Gastroesophageal sphincter (tissue), 4 donors: ENCODE measurements around the gene TSPAN19. TPM values are rescaled to one million over a fixed set of nuclear protein-coding genes. Genes with fewer than 3 reads are reported as not detected.

Source experiments
- ATAC-seq: fragments of 150-250 bp; one replicate; pipeline ENCODE4 v1.9.1; 2016; ENCODE audit warnings: mild to moderate bottlenecking, moderate library complexity
- H3K27ac ChIP-seq, 4 donors: fragments of 200-600 bp; sonication (generic) in 3 of 4; 1 replicate in 3 of 4; 2 replicates in 1 of 4; pipeline ENCODE4 v1.5.1; 2016 to 2019
- H3K27me3 ChIP-seq: fragments of 200-600 bp; sonication (generic); one replicate; pipeline ENCODE4 v1.5.1; 2019
- H3K36me3 ChIP-seq, 2 donors: fragments of 200-600 bp; sonication (generic); one replicate each; pipeline ENCODE4 v1.5.1; 2019; ENCODE audit warnings: control low read depth in 1 of 2
- H3K4me1 ChIP-seq, 3 donors: fragments of 200-600 bp; sonication (generic); 1 replicate in 2 of 3; 2 replicates in 1 of 3; pipeline ENCODE4 v1.5.1; 2016 to 2019; ENCODE audit warnings: control low read depth in 2 of 3
- H3K4me3 ChIP-seq, 2 donors: fragments of 200-600 bp; sonication (generic); one replicate each; pipeline ENCODE4 v1.5.1; 2019; ENCODE audit warnings: mild to moderate bottlenecking in 1 of 2, moderate library complexity in 1 of 2
- H3K9me3 ChIP-seq, 3 donors: fragments of 200-600 bp; sonication (generic); one replicate each; pipeline ENCODE4 v1.5.1; 2017 to 2019; ENCODE audit warnings: control low read depth in 2 of 3
- EP300 ChIP-seq: sonication (generic); formaldehyde crosslinking; IDR thresholded peaks from one replicate; pipeline ENCODE4 v1.6.1; 2017; ENCODE audit warnings: antibody characterized with exemption, mild to moderate bottlenecking
- POLR2A ChIP-seq, 2 donors: fragments of 450-650 bp; IDR thresholded peaks; one replicate each; pipeline ENCODE4 v1.6.1; 2017; ENCODE audit warnings: antibody characterized with exemption in 2 of 2, mild to moderate bottlenecking in 2 of 2, moderate library complexity in 1 of 2
- POLR2AphosphoS5 ChIP-seq: sonication (generic); formaldehyde crosslinking; IDR thresholded peaks from one replicate; pipeline ENCODE4 v1.6.1; 2017; ENCODE audit warnings: antibody characterized with exemption
- WGBS, 2 donors: methylation state at CpG; one replicate each; pipeline ENCODE4 v1.1.5; 2018; ENCODE audit warnings: low coverage in 1 of 2; 5-methylcytosine and 5-hydroxymethylcytosine counted together
- total RNA-seq, 4 donors: library from RNA; depleted of rRNA; stranded (reverse); fragments of >200 nt; gene quantifications; one replicate each; pipeline ENCODE4 v1.1.0, GENCODE V29; 2016
- TF ChIP-seq, protein P1 (sequence below), 4 experiments: fragments of 200-600 bp in 2 of 4; fragments of 450-650 bp in 2 of 4; sonication (generic) in 1 of 4; IDR thresholded peaks; one replicate each; pipeline ENCODE4 v1.5.1; 2017 to 2019; ENCODE audit warnings: antibody characterized with exemption in 4 of 4, mild to moderate bottlenecking in 2 of 4, moderate library complexity in 2 of 4

Gene TSPAN19
- total RNA-seq, 4 donors from 2014 or later: 0.10 TPM; not detected in 3

DNA sequence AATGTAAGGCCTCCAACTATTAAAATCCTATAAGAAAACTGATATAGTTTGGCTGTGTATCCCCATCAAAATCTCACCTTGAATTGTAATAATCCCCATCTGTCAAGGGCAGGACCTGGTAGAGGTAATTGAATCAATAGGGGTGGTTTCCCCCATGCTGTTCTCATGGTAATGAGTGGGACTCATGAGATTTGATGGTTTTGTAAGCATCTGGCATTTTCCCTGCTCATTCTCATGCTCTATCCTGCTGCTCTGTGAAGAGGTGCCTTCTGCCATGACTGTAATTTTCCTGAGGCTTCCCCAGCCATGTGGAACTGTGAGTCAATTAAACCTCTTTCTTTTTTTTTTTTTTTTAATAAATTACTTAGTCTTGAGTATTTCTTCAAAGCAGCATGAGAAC lies 31.9 kb downstream of the TSPAN19 start:
- Histone ChIP-seq H3K36me3 (no peaks in the 10 kb centered on the region), H3K27me3 (no peaks in the 10 kb centered on the region), H3K4me1 (no peaks in the 10 kb centered on the region), H3K27ac (no peak overlapping the region), H3K9me3 (no peaks in the 10 kb centered on the region), H3K4me3 (no peak overlapping the region)
- TF ChIP-seq EP300 (no peak), POLR2AphosphoS5 (no peak), POLR2A (IDR thresholded peaks at IDR 0.05) (no peak)
- TF ChIP-seq, protein P1, sequence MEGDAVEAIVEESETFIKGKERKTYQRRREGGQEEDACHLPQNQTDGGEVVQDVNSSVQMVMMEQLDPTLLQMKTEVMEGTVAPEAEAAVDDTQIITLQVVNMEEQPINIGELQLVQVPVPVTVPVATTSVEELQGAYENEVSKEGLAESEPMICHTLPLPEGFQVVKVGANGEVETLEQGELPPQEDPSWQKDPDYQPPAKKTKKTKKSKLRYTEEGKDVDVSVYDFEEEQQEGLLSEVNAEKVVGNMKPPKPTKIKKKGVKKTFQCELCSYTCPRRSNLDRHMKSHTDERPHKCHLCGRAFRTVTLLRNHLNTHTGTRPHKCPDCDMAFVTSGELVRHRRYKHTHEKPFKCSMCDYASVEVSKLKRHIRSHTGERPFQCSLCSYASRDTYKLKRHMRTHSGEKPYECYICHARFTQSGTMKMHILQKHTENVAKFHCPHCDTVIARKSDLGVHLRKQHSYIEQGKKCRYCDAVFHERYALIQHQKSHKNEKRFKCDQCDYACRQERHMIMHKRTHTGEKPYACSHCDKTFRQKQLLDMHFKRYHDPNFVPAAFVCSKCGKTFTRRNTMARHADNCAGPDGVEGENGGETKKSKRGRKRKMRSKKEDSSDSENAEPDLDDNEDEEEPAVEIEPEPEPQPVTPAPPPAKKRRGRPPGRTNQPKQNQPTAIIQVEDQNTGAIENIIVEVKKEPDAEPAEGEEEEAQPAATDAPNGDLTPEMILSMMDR (IDR thresholded peaks at IDR 0.05): no peak
- ATAC-seq: no peak

DNA sequence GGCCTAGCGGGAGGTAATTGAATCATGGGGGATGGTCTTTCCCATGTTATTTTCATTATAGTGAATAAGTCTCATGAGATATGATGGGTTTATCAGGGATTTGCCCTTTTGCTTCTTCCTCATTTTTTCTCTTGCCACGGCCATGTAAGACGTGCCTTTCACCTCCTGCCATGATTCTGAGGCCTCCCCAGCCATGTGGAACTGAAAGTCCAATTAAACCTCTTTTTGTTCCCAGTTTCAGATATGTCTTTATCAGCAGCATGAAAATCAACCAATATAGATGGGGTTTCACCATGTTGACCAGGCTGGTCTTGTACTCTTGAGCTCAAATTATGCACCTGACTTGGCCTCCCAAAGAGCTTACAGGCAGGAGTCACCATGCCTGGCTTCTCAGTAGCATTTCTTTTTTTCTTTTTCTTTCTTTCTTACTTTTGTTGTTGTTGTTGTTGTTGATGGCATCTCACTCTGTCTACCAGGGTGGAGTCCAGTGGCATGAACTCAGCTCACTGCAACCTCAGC lies 33.2 kb downstream of the TSPAN19 start:
- H3K9me3 ChIP-seq: no peaks in the 10 kb centered on the region
- ATAC-seq: no peak
- no peaks in the 10 kb centered on the region for H3K4me1 ChIP-seq
- no peak for TF ChIP-seq POLR2A (IDR thresholded peaks at IDR 0.05)
- TF ChIP-seq, protein P1 (IDR thresholded peaks at IDR 0.05): no peak
- TF ChIP-seq POLR2AphosphoS5: no peak
- no peak overlapping the region for H3K27ac ChIP-seq
- no peak overlapping the region for H3K4me3 ChIP-seq
- no peaks in the 10 kb centered on the region for H3K36me3 ChIP-seq
- WGBS, 2 donors: 68 to 72% methylated on average over 3 of the region's 3 CpGs
- no peaks in the 10 kb centered on the region for H3K27me3 ChIP-seq

DNA sequence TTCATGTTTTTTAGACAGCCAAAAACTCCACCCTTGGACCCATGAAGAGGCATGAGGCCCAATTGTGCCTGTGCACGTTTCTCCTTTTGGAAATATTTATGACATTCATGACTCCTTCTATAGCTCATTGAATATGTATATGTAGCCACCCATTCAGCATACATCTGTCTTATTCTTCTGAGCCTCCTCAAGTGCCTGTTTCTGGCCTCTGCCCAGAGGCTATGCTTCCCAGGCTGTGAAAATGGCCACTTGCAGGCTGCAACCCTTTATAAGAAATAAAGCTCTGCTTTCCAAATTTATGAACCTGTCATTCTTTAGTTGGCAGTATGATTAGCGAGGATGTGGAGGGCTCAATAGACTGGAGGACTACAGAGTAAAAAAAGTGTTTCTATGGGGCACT lies 35.3 kb downstream of the TSPAN19 start:
- no peaks in the 10 kb centered on the region for H3K27me3 ChIP-seq
- H3K4me3 ChIP-seq: no peak overlapping the region
- WGBS, 2 donors: 57 to 66% methylated on average over 1 to 2 of the region's 2 CpGs
- H3K36me3 ChIP-seq: no peaks in the 10 kb centered on the region
- no peaks in the 10 kb centered on the region for H3K9me3 ChIP-seq
- H3K4me1 ChIP-seq: no peaks in the 10 kb centered on the region
- TF ChIP-seq, protein P1 (IDR thresholded peaks at IDR 0.05): no peak
- no peak for TF ChIP-seq EP300
- TF ChIP-seq POLR2A (IDR thresholded peaks at IDR 0.05): no peak
- TF ChIP-seq POLR2AphosphoS5: no peak
- no peak for ATAC-seq
- H3K27ac ChIP-seq: no peak overlapping the region

DNA sequence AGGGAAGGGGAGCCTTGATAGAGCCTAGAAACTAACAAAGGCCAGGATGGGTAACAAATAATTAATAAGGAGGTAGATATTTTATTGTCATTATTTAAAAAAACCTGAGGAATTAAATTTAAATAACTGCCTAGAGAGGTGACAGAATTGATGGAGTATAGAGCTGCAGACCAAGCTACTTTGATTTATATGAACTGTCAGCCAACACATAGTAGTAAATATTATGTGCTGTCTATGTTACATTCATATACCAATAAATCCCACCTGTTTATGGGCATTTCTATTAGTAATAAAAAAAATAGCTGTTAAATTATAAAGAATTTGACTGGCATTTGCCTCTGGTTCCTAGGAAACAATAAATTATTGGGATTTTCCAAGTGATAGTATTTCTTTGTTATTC lies 37.7 kb downstream of the TSPAN19 start:
- Histone ChIP-seq H3K27me3 (no peaks in the 10 kb centered on the region), H3K9me3 (no peaks in the 10 kb centered on the region), H3K27ac (no peak overlapping the region), H3K36me3 (no peaks in the 10 kb centered on the region), H3K4me1 (no peaks in the 10 kb centered on the region), H3K4me3 (no peak overlapping the region)
- no peak for TF ChIP-seq POLR2A (IDR thresholded peaks at IDR 0.05)
- no peak for TF ChIP-seq EP300
- TF ChIP-seq POLR2AphosphoS5: no peak
- TF ChIP-seq, protein P1 (IDR thresholded peaks at IDR 0.05): no peak
- no peak for ATAC-seq

DNA sequence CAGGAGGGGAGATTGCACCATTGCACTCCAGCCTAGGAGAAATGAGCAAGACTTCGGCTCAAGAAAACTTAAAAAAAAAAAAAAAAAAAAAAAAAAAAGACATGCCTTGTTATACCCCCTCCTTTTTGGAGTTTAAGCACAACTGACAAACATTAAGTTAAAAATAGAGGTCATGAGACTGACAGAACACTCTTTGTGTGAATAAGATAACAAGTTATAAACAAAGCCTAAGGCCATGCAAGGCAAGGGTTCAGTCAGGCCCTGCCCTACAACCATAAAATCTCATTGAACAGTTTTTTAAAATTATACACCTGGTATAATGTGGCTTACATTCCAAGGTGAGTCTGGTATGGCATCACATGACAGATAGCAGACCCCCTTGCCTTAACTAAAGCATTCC lies 39.3 kb downstream of the TSPAN19 start:
- no peak overlapping the region for H3K27ac ChIP-seq
- WGBS, 2 donors: 33% methylated on average over 1 of the region's 1 CpG; no CpG with 5 or more reads in 1 of the 2 donors
- H3K36me3 ChIP-seq: no peaks in the 10 kb centered on the region
- TF ChIP-seq POLR2AphosphoS5: no peak
- TF ChIP-seq, protein P1 (IDR thresholded peaks at IDR 0.05): no peak
- no peak for TF ChIP-seq EP300
- no peaks in the 10 kb centered on the region for H3K4me1 ChIP-seq
- H3K4me3 ChIP-seq: no peak overlapping the region
- H3K27me3 ChIP-seq: no peaks in the 10 kb centered on the region
- no peak for ATAC-seq
- H3K9me3 ChIP-seq: no peaks in the 10 kb centered on the region
